Ureter (tissue), 1 donor: ENCODE results near the gene CYFIP2. TPM values are rescaled to one million over a fixed set of nuclear protein-coding genes. Genes with fewer than 3 reads are reported as not detected.

Experiments used
- DNase-seq: peaks from one replicate; pipeline ENCODE4 v3.0.0-alpha.2; 2020; ENCODE audit warnings: low spot score
- total RNA-seq: library from RNA; stranded (reverse); gene quantifications from one replicate; pipeline ENCODE4 v1.2.4, GENCODE V29; 2023
- donor health status: DM: yes; HTN: yes; CAD: no.

CYFIP2 gene
- total RNA-seq, 1 donor from 2014 or later, result 45.3 TPM

GRCh38 chr5:157288405-157289163 lies 22.7 kb downstream of the CYFIP2 start:
- DNase-seq, result no peak

- no peak for DNase-seq
These were observed 23.4 kb downstream of the CYFIP2 start for GRCh38 chr5:157289164-157289819.

- DNase-seq, result no peak
These were observed 24.4 kb downstream of the CYFIP2 start for GRCh38 chr5:157290156-157290980.

- DNase-seq, result no peak
These were observed 25.2 kb downstream of the CYFIP2 start for GRCh38 chr5:157290981-157291711.

- DNase-seq, result no peak
These were observed 26.7 kb downstream of the CYFIP2 start for GRCh38 chr5:157292599-157292998.

GRCh38 chr5:157294407-157295091 lies 28.6 kb downstream of the CYFIP2 start:
- no peak for DNase-seq

- no peak for DNase-seq
These were observed 29.3 kb downstream of the CYFIP2 start for GRCh38 chr5:157295247-157295646.

GRCh38 chr5:157300564-157300963 lies 34.6 kb downstream of the CYFIP2 start:
- DNase-seq, result no peak

- DNase-seq, result no peak
These were observed 35.1 kb downstream of the CYFIP2 start for GRCh38 chr5:157301066-157301465.

GRCh38 chr5:157303023-157303422 lies 37.1 kb downstream of the CYFIP2 start:
- no peak for DNase-seq

- DNase-seq, result no peak
These were observed 37.9 kb downstream of the CYFIP2 start for GRCh38 chr5:157303667-157304327.

- DNase-seq, result no peak
These were observed 40.2 kb downstream of the CYFIP2 start for GRCh38 chr5:157306081-157306480.

GRCh38 chr5:157306692-157307471 lies 41.0 kb downstream of the CYFIP2 start:
- DNase-seq, result no peak

GRCh38 chr5:157308836-157309465 lies 43.0 kb downstream of the CYFIP2 start:
- DNase-seq, result no peak

GRCh38 chr5:157309796-157310195 lies 43.9 kb downstream of the CYFIP2 start:
- no peak for DNase-seq

GRCh38 chr5:157311595-157311994 lies 45.7 kb downstream of the CYFIP2 start:
- DNase-seq, result no peak

GRCh38 chr5:157312492-157312891 lies 46.6 kb downstream of the CYFIP2 start:
- DNase-seq, result no peak

- DNase-seq, result no peak
These were observed 56.7 kb downstream of the CYFIP2 start for GRCh38 chr5:157322581-157322980.

GRCh38 chr5:157323107-157323706 lies 57.3 kb downstream of the CYFIP2 start:
- no peak for DNase-seq
